GM18499 (cell line): ENCODE measurements around the gene CEMIP2.
"Not testable (repeated sequence)": the region's sequence is repeated elsewhere in the genome, so short reads cannot be mapped to it uniquely, and the experiment has no call there.

Source experiments
- ATAC-seq: cut with Tn5 transposase; IDR thresholded peaks from one replicate; pipeline ENCODE4 v1.9.1; 2021; ENCODE audit warnings: moderate number of reproducible peaks; ENCODE audit not compliant: insufficient read depth, unreplicated experiment

The CEMIP2 gene

GRCh38 chr9:71716138-71716909, 52.0 kb downstream of the CEMIP2 start:
- ATAC-seq, result no peak

GRCh38 chr9:71710856-71711255, 57.5 kb downstream of the CEMIP2 start:
- ATAC-seq, result no peak

- no peak for ATAC-seq
These were observed 58.1 kb downstream of the CEMIP2 start for GRCh38 chr9:71710201-71710600.

- ATAC-seq, result no peak
These were observed 58.9 kb downstream of the CEMIP2 start for GRCh38 chr9:71709384-71709783.

GRCh38 chr9:71706176-71706575, 62.1 kb downstream of the CEMIP2 start:
- no peak for ATAC-seq

GRCh38 chr9:71704796-71705195, 63.5 kb downstream of the CEMIP2 start:
- no peak for ATAC-seq

GRCh38 chr9:71703172-71703872, 65.0 kb downstream of the CEMIP2 start:
- ATAC-seq, result no peak

GRCh38 chr9:71697882-71698281, 70.4 kb downstream of the CEMIP2 start:
- ATAC-seq, result no peak

GRCh38 chr9:71694332-71694731, 74.0 kb downstream of the CEMIP2 start:
- no peak for ATAC-seq

- no peak for ATAC-seq
These were observed 74.7 kb downstream of the CEMIP2 start for GRCh38 chr9:71693607-71694006.

GRCh38 chr9:71692337-71692736, 76.0 kb downstream of the CEMIP2 start:
- no peak for ATAC-seq

- ATAC-seq, result not testable (repeated sequence)
These were observed 76.7 kb downstream of the CEMIP2 start for GRCh38 chr9:71691576-71691975.

GRCh38 chr9:71690689-71691435, 77.5 kb downstream of the CEMIP2 start:
- ATAC-seq, result no peak

- no peak for ATAC-seq
These were observed 78.1 kb downstream of the CEMIP2 start for GRCh38 chr9:71690063-71690688.

GRCh38 chr9:71687676-71688075, 80.6 kb downstream of the CEMIP2 start:
- ATAC-seq, result no peak

GRCh38 chr9:71685988-71686387, 82.3 kb downstream of the CEMIP2 start:
- ATAC-seq, result no peak

- ATAC-seq, result no peak
These were observed 82.9 kb downstream of the CEMIP2 start for GRCh38 chr9:71685394-71685793.

- ATAC-seq, result no peak
These were observed 83.7 kb downstream of the CEMIP2 start for GRCh38 chr9:71684566-71684965.

- ATAC-seq, result no peak
These were observed 84.6 kb downstream of the CEMIP2 start for GRCh38 chr9:71683598-71684235.

- ATAC-seq, result no peak
These were observed 86.5 kb downstream of the CEMIP2 start for GRCh38 chr9:71681708-71682272.
